Keratinocyte (primary cell): ENCODE results near the gene ZBTB34. TPM values are rescaled to one million over a fixed set of nuclear protein-coding genes. Genes with fewer than 3 reads are reported as not detected.
A peak's percentile ranks its signal among the peaks of the same experiment; 100 is the strongest.

Source experiments
- DNase-seq: peaks from one replicate; pipeline ENCODE4 v3.0.0-alpha.2; 2011; ENCODE audit warnings: low read depth, missing footprints, low spot score
- FAIRE-seq: peaks from 2 replicates; lab custom pipeline; 2011; peaks lifted over from hg19 to GRCh38; lab: Jason Lieb, UNC
- H2AFZ ChIP-seq: 2 replicates; pipeline ENCODE4 v1.6.0; 2012; ENCODE audit warnings: low read length, control low read depth, inconsistent platforms; ENCODE audit not compliant: control insufficient read depth
- H3K27ac ChIP-seq: 2 replicates; pipeline ENCODE4 v1.5.1; 2011; ENCODE audit warnings: low read length; ENCODE audit not compliant: control insufficient read depth, insufficient read depth
- H3K27me3 ChIP-seq: 3 replicates; pipeline ENCODE4 v1.6.0; 2011; ENCODE audit warnings: low read length; ENCODE audit not compliant: control insufficient read depth, insufficient read depth; ENCODE audit errors: extremely low read depth
- H3K36me3 ChIP-seq, 2 experiments: 2 replicates in 1 of 2; 3 replicates in 1 of 2; pipeline ENCODE4 v1.5.1; 2011; ENCODE audit warnings: low read length in 2 of 2, mild to moderate bottlenecking in 1 of 2; ENCODE audit not compliant: control insufficient read depth in 2 of 2, insufficient read depth in 2 of 2; ENCODE audit errors: extremely low read depth in 1 of 2
- H3K4me1 ChIP-seq: 3 replicates; pipeline ENCODE4 v1.5.1; 2011; ENCODE audit warnings: low read length; ENCODE audit not compliant: control insufficient read depth, insufficient read depth; ENCODE audit errors: extremely low read depth
- H3K4me2 ChIP-seq: 3 replicates; pipeline ENCODE4 v1.6.0; 2011; ENCODE audit warnings: low read depth, low read length; ENCODE audit not compliant: control insufficient read depth, insufficient read depth; ENCODE audit errors: extremely low read depth
- H3K4me3 ChIP-seq, 3 experiments: fragments of 200-600 bp in 1 of 3; sonication (generic) in 1 of 3; 2 replicates in 2 of 3; 3 replicates in 1 of 3; pipeline ENCODE4 v1.5.1; 2011 to 2016; ENCODE audit warnings: low read length in 3 of 3, mild to moderate bottlenecking in 3 of 3, control low read depth in 2 of 3, inconsistent platforms in 1 of 3, low read depth in 1 of 3, mixed read lengths in 1 of 3, mixed run types in 1 of 3, moderate library complexity in 1 of 3; ENCODE audit not compliant: control insufficient read depth in 2 of 3, insufficient read depth in 2 of 3; ENCODE audit errors: extremely low read depth in 1 of 3
- H3K79me2 ChIP-seq: 2 replicates; pipeline ENCODE4 v1.6.0; 2012; ENCODE audit warnings: low read length; ENCODE audit not compliant: control insufficient read depth, insufficient read depth
- H3K9ac ChIP-seq: 3 replicates; pipeline ENCODE4 v1.6.0; 2011; ENCODE audit warnings: low read length; ENCODE audit not compliant: control insufficient read depth, insufficient read depth; ENCODE audit errors: extremely low read depth
- H3K9me1 ChIP-seq: 3 replicates; pipeline ENCODE4 v1.6.0; 2011; ENCODE audit warnings: low read length; ENCODE audit not compliant: control insufficient read depth, insufficient read depth; ENCODE audit errors: extremely low read depth
- H3K9me3 ChIP-seq: 2 replicates; pipeline ENCODE4 v1.5.1; 2012; ENCODE audit warnings: low read depth, low read length; ENCODE audit not compliant: control insufficient read depth
- H4K20me1 ChIP-seq: 3 replicates; pipeline ENCODE4 v1.6.0; 2011; ENCODE audit warnings: low read length; ENCODE audit not compliant: control insufficient read depth, insufficient read depth; ENCODE audit errors: extremely low read depth
- EZH2 ChIP-seq: IDR thresholded peaks from one replicate; pipeline ENCODE4 v1.6.1; 2012; ENCODE audit warnings: inconsistent platforms, mild to moderate bottlenecking, low read length, moderate library complexity
- dilution Hi-C: fragments of 300-500 bp; cut with MboI; formaldehyde crosslinking; loops from one replicate; pipeline ENCODE4 v1.7.0; 2020; ENCODE audit warnings: low sequenced_read_pairs; ENCODE audit not compliant: extremely low pct_ligation_motif_present
- polyA plus RNA-seq, 5 experiments: library from polyadenylated mRNA; depleted of rRNA in 3 of 5; stranded (reverse) in 3 of 5; stranded (forward) in 1 of 5; unstranded in 1 of 5; fragments of >200 nt; gene quantifications; 1 replicate in 1 of 5; 2 replicates in 3 of 5; 3 replicates in 1 of 5; pipeline versions ENCODE4 v1.2.1 to v1.2.3, GENCODE V29; 2011 to 2012; ENCODE audit warnings: missing spikeins in 2 of 5, low read depth in 1 of 5, low replicate concordance in 1 of 5
- TF ChIP-seq, protein P1 (sequence below), 3 experiments: IDR thresholded peaks in 1 of 3; conservative IDR thresholded peaks in 1 of 3; optimal IDR thresholded peaks in 1 of 3; 2 replicates in 2 of 3; 3 replicates in 1 of 3; pipeline versions ENCODE3 to v1.5.1; 2011; ENCODE audit warnings: low read length in 3 of 3, mild to moderate bottlenecking in 3 of 3, moderate library complexity in 2 of 3, control low read depth in 1 of 3, inconsistent platforms in 1 of 3; ENCODE audit not compliant: insufficient read depth in 2 of 3; ENCODE audit errors: extremely low read depth in 1 of 3

Gene ZBTB34
- polyA plus RNA-seq, 1 donor (not counting 4 experiments of a cell fraction or from before 2014, with no cell fraction given) = 6.4 TPM

DNA sequence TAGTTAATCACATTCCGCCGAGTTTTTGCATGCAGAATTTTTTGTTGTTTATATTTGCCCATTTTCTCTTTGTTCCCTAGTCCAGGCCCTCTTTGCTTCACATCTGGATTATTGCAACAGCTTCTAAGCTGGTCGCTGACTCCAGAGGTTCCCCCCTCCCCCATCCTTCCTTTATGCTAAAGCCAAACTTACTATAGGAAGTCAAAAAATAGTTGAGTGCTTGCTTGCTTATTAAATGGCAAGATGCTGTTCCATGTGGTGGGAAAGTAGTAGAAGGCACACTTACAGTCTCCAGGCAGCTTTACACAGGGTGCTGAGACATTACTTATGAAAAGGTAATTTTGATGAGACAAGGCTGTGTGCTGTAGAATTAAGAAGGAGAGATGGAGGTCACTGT lies 1.3 kb downstream of the ZBTB34 start:
- peaks cover 3% of the 10 kb centered on the region for H4K20me1 ChIP-seq
- H3K36me3 ChIP-seq = peaks cover 2 to 4% of the 10 kb centered on the region in 2 experiments
- DNase-seq (no peak), FAIRE-seq (no peak)
- peaks cover 41% of the 10 kb centered on the region for H3K79me2 ChIP-seq
- peaks cover 19% of the 10 kb centered on the region for H3K4me1 ChIP-seq
- dilution Hi-C loops = no loop called here
- H3K9me3 ChIP-seq = no peaks in the 10 kb centered on the region
- H3K27me3 ChIP-seq = peaks cover 7% of the 10 kb centered on the region
- peaks cover 7% of the 10 kb centered on the region for H3K9me1 ChIP-seq
- peak overlapping the region; percentile 81 for H3K9ac ChIP-seq
- H3K27ac ChIP-seq = peak overlapping the region; percentile 54
- H3K4me3 ChIP-seq = peak overlapping the region; percentile 70 to 92 (median 90)
- TF ChIP-seq, protein P1, sequence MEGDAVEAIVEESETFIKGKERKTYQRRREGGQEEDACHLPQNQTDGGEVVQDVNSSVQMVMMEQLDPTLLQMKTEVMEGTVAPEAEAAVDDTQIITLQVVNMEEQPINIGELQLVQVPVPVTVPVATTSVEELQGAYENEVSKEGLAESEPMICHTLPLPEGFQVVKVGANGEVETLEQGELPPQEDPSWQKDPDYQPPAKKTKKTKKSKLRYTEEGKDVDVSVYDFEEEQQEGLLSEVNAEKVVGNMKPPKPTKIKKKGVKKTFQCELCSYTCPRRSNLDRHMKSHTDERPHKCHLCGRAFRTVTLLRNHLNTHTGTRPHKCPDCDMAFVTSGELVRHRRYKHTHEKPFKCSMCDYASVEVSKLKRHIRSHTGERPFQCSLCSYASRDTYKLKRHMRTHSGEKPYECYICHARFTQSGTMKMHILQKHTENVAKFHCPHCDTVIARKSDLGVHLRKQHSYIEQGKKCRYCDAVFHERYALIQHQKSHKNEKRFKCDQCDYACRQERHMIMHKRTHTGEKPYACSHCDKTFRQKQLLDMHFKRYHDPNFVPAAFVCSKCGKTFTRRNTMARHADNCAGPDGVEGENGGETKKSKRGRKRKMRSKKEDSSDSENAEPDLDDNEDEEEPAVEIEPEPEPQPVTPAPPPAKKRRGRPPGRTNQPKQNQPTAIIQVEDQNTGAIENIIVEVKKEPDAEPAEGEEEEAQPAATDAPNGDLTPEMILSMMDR (optimal IDR thresholded peaks at IDR 0.05 in 1 of 3, IDR thresholded peaks at IDR 0.05 in 1 of 3, conservative IDR thresholded peaks at IDR 0.05 in 1 of 3; ENCODE audit: extremely low read depth in 1 of 3, insufficient read depth in 2 of 3, low read length in 3 of 3) = no peak
- TF ChIP-seq EZH2 = no peak
- no peak overlapping the region for H2AFZ ChIP-seq
- H3K4me2 ChIP-seq = peak overlapping the region; percentile 100

DNA sequence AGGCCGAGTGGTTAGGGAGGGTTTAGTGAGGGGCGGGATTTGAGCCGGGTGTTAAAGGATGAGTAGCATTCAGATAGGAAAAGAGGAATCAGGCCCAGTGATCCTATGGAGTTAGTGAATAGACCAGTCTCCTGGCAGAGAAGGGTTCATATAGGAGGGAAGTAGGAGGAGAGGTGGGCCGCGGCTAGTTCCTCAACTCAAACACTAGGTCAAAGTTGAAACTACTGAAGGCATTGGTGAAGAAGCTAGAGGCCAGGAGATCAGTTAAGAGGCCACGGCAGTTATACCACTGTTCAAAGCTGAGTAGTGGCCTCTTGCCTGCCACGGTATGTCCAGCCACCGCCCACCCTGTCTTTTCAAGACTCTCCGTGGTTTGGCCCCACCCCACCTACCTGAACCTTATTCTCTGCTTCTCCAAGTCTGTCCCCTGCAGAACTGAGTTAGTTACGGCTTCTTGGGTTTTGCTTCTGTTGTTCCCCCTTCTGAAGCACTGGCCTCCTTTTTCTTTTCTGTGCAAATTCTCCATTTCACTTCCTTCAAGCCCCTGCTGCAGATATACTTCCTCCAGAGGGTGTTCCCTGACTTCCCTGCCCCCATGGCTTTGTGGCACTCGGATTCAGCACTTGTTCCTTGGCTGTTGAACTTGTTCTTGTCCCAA lies 1.8 kb downstream of the ZBTB34 start:
- TF ChIP-seq, protein P1 (optimal IDR thresholded peaks at IDR 0.05 in 1 of 3, IDR thresholded peaks at IDR 0.05 in 1 of 3, conservative IDR thresholded peaks at IDR 0.05 in 1 of 3; ENCODE audit: extremely low read depth in 1 of 3, insufficient read depth in 2 of 3, low read length in 3 of 3) = no peak
- TF ChIP-seq EZH2 = no peak
- Histone ChIP-seq H2AFZ (no peak overlapping the region), H3K27ac (peak overlapping the region; percentile 3)

More for the DNA sequence above, 1.8 kb downstream of the ZBTB34 start:
- peaks cover 7% of the 10 kb centered on the region for H3K9me1 ChIP-seq
- H3K27me3 ChIP-seq = peaks cover 7% of the 10 kb centered on the region
- H3K79me2 ChIP-seq = peaks cover 41% of the 10 kb centered on the region
- H3K9me3 ChIP-seq = no peaks in the 10 kb centered on the region
- peak overlapping the region; percentile 70 to 92 (median 90) for H3K4me3 ChIP-seq
- peak overlapping the region; percentile 100 for H3K4me2 ChIP-seq
- H4K20me1 ChIP-seq = peaks cover 3% of the 10 kb centered on the region
- H3K9ac ChIP-seq = no peak overlapping the region
- FAIRE-seq (no peak), DNase-seq (no peak)
- dilution Hi-C loops = no loop called here
- H3K36me3 ChIP-seq = peaks cover 2 to 4% of the 10 kb centered on the region in 2 experiments
- peaks cover 19% of the 10 kb centered on the region for H3K4me1 ChIP-seq
